IMR-90 (cell line): Measurements from ENCODE around the gene KCNG4. TPM values are rescaled to one million over a fixed set of nuclear protein-coding genes. Genes with fewer than 3 reads are reported as not detected.

Experiments
- ATAC-seq: fragments of 200-7000 bp; cut with Tn5 transposase; 2 replicates; pipeline ENCODE4 v1.9.1; 2020; ENCODE audit warnings: low read depth, mild to moderate bottlenecking, moderate library complexity
- BruUV-seq: library from RNA; stranded (reverse); fragments of 400-500 nt; replicated peaks from 2 replicates; lab custom pipeline; 2021; lab: Mats Ljungman, UMichigan
- CTCF ChIA-PET: fragments of 300-600 bp; formaldehyde crosslinking; extraction: SDS; loops from one replicate; lab custom pipeline; 2021; ENCODE audit warnings: antibody characterized with exemption; lab: Yijun Ruan, JAX
- POLR2A ChIA-PET: fragments of 300-600 bp; sonication (Branson Sonifier 250); formaldehyde crosslinking; loops from one replicate; lab custom pipeline; 2022; ENCODE audit warnings: antibody characterized with exemption; ENCODE audit not compliant: unreplicated experiment; lab: Charles Lee
- DNase-seq: peaks from one replicate; pipeline ENCODE4 v3.0.0; 2013
- H2AFZ ChIP-seq: replicated peaks from 2 replicates; pipeline ENCODE3; 2013; ENCODE audit warnings: low read length, mild to moderate bottlenecking; ENCODE audit not compliant: poor library complexity
- H2AK5ac ChIP-seq: 2 replicates; pipeline ENCODE4 v1.6.1; 2013; ENCODE audit warnings: low read depth, low read length, inconsistent platforms
- H2AK9ac ChIP-seq: replicated peaks from 2 replicates; pipeline ENCODE3; 2013; ENCODE audit warnings: mild to moderate bottlenecking, low read depth, low read length, moderate library complexity; ENCODE audit not compliant: poor library complexity
- H2BK120ac ChIP-seq: 2 replicates; pipeline ENCODE4 v1.6.1; 2013; ENCODE audit warnings: low read depth, low read length, inconsistent platforms
- H2BK15ac ChIP-seq: 3 replicates; pipeline ENCODE4 v1.6.1; 2013; ENCODE audit warnings: low read depth, low read length, inconsistent platforms
- H2BK20ac ChIP-seq: 2 replicates; pipeline ENCODE4 v1.6.1; 2013; ENCODE audit warnings: low read depth, mild to moderate bottlenecking, inconsistent platforms, low read length, moderate library complexity
- H2BK5ac ChIP-seq: 2 replicates; pipeline ENCODE4 v1.6.1; 2013; ENCODE audit warnings: mild to moderate bottlenecking, low read depth, low read length, inconsistent platforms; ENCODE audit not compliant: poor library complexity, severe bottlenecking
- H3K14ac ChIP-seq: replicated peaks from 2 replicates; pipeline ENCODE4 v1.6.1; 2013; ENCODE audit warnings: low read depth, low read length, inconsistent platforms
- H3K18ac ChIP-seq: 2 replicates; pipeline ENCODE4 v1.6.1; 2013; ENCODE audit warnings: low read depth, low read length, control low read depth
- H3K23ac ChIP-seq: 2 replicates; pipeline ENCODE4 v1.6.1; 2013; ENCODE audit warnings: low read depth, low read length, inconsistent platforms
- H3K27ac ChIP-seq: 2 replicates; pipeline ENCODE4 v1.5.1; 2013; ENCODE audit warnings: mild to moderate bottlenecking, control low read depth, low read length; ENCODE audit not compliant: insufficient read depth
- H3K27me3 ChIP-seq: 2 replicates; pipeline ENCODE4 v1.6.1; 2013; ENCODE audit warnings: low read length; ENCODE audit not compliant: control insufficient read depth, insufficient read depth
- H3K36me3 ChIP-seq: 2 replicates; pipeline ENCODE4 v1.6.1; 2013; ENCODE audit warnings: low read length, mixed read lengths; ENCODE audit not compliant: control insufficient read depth, insufficient read depth
- H3K4ac ChIP-seq: 2 replicates; pipeline ENCODE4 v1.6.1; 2013; ENCODE audit warnings: low read depth, low read length, inconsistent platforms
- H3K4me1 ChIP-seq: 2 replicates; pipeline ENCODE4 v1.6.1; 2013; ENCODE audit warnings: low read length, mixed read lengths; ENCODE audit not compliant: control insufficient read depth, insufficient read depth
- H3K4me2 ChIP-seq: 2 replicates; pipeline ENCODE4 v1.6.1; 2013; ENCODE audit warnings: low read depth, mild to moderate bottlenecking, control low read depth, low read length, moderate library complexity
- H3K4me3 ChIP-seq: 2 replicates; pipeline ENCODE4 v1.5.1; 2013; ENCODE audit warnings: low read depth, mild to moderate bottlenecking, control low read depth, low read length, moderate library complexity; ENCODE audit not compliant: insufficient read depth
- H3K56ac ChIP-seq: 2 replicates; pipeline ENCODE4 v1.6.1; 2013; ENCODE audit warnings: low read length, inconsistent platforms; ENCODE audit not compliant: insufficient read depth; ENCODE audit errors: extremely low read depth
- H3K79me1 ChIP-seq, 2 experiments: 2 replicates each; pipeline ENCODE4 v1.6.1; 2013; ENCODE audit warnings: low read length in 2 of 2, inconsistent platforms in 1 of 2, low read depth in 1 of 2
- H3K9ac ChIP-seq: 2 replicates; pipeline ENCODE4 v1.6.1; 2013; ENCODE audit warnings: low read depth, low read length, control low read depth
- H3K9me1 ChIP-seq: 2 replicates; pipeline ENCODE4 v1.6.1; 2013; ENCODE audit warnings: low read length, inconsistent platforms; ENCODE audit not compliant: insufficient read depth
- H3K9me3 ChIP-seq: 2 replicates; pipeline ENCODE4 v1.6.1; 2013; ENCODE audit warnings: low read length; ENCODE audit not compliant: control insufficient read depth, insufficient read depth
- H4K20me1 ChIP-seq: 2 replicates; pipeline ENCODE4 v1.6.1; 2013; ENCODE audit warnings: low read length, inconsistent platforms; ENCODE audit not compliant: insufficient read depth
- H4K5ac ChIP-seq: 2 replicates; pipeline ENCODE4 v1.6.1; 2013; ENCODE audit warnings: mild to moderate bottlenecking, low read depth, low read length, control low read depth
- H4K8ac ChIP-seq, 2 experiments: 2 replicates each; pipeline ENCODE4 v1.6.1; 2013; ENCODE audit warnings: low read depth in 2 of 2, low read length in 2 of 2, control low read depth in 1 of 2, inconsistent platforms in 1 of 2
- H4K91ac ChIP-seq: 2 replicates; pipeline ENCODE4 v1.6.1; 2013; ENCODE audit warnings: low read depth, low read length, inconsistent platforms; ENCODE audit not compliant: insufficient read depth
- ELK1 ChIP-seq: fragments of 150-350 bp; IDR thresholded peaks from 2 replicates; pipeline ENCODE4 v1.6.1; 2016; ENCODE audit warnings: low read depth, mild to moderate bottlenecking, low read length, moderate library complexity, borderline replicate concordance
- NFE2L2 ChIP-seq: fragments of 150-350 bp; IDR thresholded peaks from 2 replicates; pipeline ENCODE4 v1.6.1; 2016; ENCODE audit warnings: low read depth, mild to moderate bottlenecking, low read length
- POLR2A ChIP-seq: IDR thresholded peaks from 2 replicates; pipeline ENCODE4 v1.6.1; 2012; ENCODE audit warnings: mild to moderate bottlenecking, low read depth, low read length
- SMC3 ChIP-seq: fragments of 150-350 bp; IDR thresholded peaks from 2 replicates; pipeline ENCODE4 v1.6.1; 2016; ENCODE audit warnings: low read depth, mild to moderate bottlenecking, antibody characterized with exemption, low read length, moderate library complexity
- WGBS, 2 experiments: methylation state at CpG; one replicate each; pipeline versions ENCODE4 v1.1.5 to v1.1.7; 2013; ENCODE audit warnings: missing lambda C conversion rate in 2 of 2; ENCODE audit not compliant: insufficient read length in 1 of 2; ENCODE audit errors: extremely low coverage in 2 of 2; 5-methylcytosine and 5-hydroxymethylcytosine counted together
- dilution Hi-C: fragments of 300-500 bp; cut with HindIII; formaldehyde crosslinking; loops from one replicate; pipeline ENCODE4 v1.14.3; 2018; ENCODE audit warnings: low sequenced_read_pairs; ENCODE audit not compliant: unreplicated experiment
- in situ Hi-C: fragments of 300-500 bp; cut with MboI; formaldehyde crosslinking; loops from 3 replicates; pipeline ENCODE4 v1.14.3; 2019; ENCODE audit warnings: low sequenced_read_pairs, inconsistent platforms, mixed read lengths
- intact Hi-C: fragments of 100-400 bp; cut with micrococcal nuclease; formaldehyde crosslinking; loops from 2 replicates; pipeline ENCODE4 v1.10.0; 2022
- polyA plus RNA-seq, 3 experiments: library from polyadenylated mRNA; depleted of rRNA; stranded (reverse); fragments of >200 nt; gene quantifications; 2 replicates each; pipeline ENCODE4 v1.2.3, GENCODE V29; 2012; ENCODE audit warnings: low replicate concordance in 1 of 3
- total RNA-seq: library from RNA; depleted of rRNA; stranded (reverse); fragments of >200 nt; gene quantifications from 2 replicates; pipeline ENCODE4 v1.2.3, GENCODE V29; 2012

Gene KCNG4
- total and polyA plus RNA-seq, 2 of the 4 experiments (the other 2 are of a cell fraction): not detected

GRCh38 chr16:84232969-84233368, 6.8 kb downstream of the KCNG4 start:
- WGBS, 2 experiments: 100% methylated on average over 1 of the region's 5 CpGs; no CpG with 5 or more reads in 1 of the 2 experiments
- Histone ChIP-seq H2BK120ac (no peak overlapping the region), H2AK9ac (peak overlapping the region; percentile 49), H3K9me3 (no peaks in the 10 kb centered on the region), H2AFZ (no peak overlapping the region), H3K23ac (no peak overlapping the region), H4K20me1 (no peaks in the 10 kb centered on the region), H2BK20ac (no peak overlapping the region), H3K36me3 (no peaks in the 10 kb centered on the region), H3K9ac (no peak overlapping the region), H3K27me3 (peaks cover 32% of the 10 kb centered on the region), H2BK15ac (no peak overlapping the region), H3K4me2 (no peak overlapping the region), H4K91ac (no peak overlapping the region), H4K5ac (no peak overlapping the region), H3K18ac (no peak overlapping the region), H3K27ac (no peak overlapping the region), H3K14ac (no peak overlapping the region), H3K79me1 (no peaks in the 10 kb centered on the region), H2AK5ac (no peak overlapping the region), H3K56ac (no peak overlapping the region), H4K8ac (no peak overlapping the region), H3K4ac (no peak overlapping the region), H2BK5ac (no peak overlapping the region), H3K4me1 (peaks cover 5% of the 10 kb centered on the region), H3K9me1 (0 out of 2 replicates have a peak, but pooled peaks cover under 1% of the 10 kb centered on the region), H3K4me3 (no peak overlapping the region)
- intact Hi-C loops: no loop called here
- TF ChIP-seq POLR2A (no peak), NFE2L2 (no peak), SMC3 (no peak), ELK1 (no peak)
- DNase-seq (no peak), ATAC-seq (no peak)
- dilution Hi-C loops: no loop called here
- ChIA-PET POLR2A (no interaction called here), CTCF (interaction anchor here (0.7 kb wide), 1 partner anchor 455 kb away, joined by 3 read pairs; no protein-coding TSS in a partner anchor)
- in situ Hi-C loops: no loop called here
- no TSS peak for BruUV-seq
